ENCODE results near the gene RRM1.

DNA sequence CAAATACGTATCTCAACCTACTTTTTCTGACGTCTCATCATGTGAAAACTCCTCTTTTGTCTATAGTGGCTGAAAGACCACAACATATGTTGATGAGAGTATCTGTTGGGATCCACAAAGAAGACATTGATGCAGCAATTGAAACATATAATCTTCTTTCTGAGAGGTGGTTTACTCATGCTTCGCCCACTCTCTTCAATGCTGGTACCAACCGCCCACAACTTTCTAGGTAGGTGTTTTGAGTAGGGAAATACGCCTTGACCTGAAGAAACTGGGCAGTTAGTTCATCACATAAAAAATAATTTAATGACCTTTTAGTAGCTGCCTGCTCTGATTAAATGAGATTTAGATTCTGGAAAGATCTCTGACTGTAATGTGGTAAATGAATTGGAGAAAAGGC is 17.2 kb downstream of the RRM1 start:
- TF ChIP-seq, protein P1, sequence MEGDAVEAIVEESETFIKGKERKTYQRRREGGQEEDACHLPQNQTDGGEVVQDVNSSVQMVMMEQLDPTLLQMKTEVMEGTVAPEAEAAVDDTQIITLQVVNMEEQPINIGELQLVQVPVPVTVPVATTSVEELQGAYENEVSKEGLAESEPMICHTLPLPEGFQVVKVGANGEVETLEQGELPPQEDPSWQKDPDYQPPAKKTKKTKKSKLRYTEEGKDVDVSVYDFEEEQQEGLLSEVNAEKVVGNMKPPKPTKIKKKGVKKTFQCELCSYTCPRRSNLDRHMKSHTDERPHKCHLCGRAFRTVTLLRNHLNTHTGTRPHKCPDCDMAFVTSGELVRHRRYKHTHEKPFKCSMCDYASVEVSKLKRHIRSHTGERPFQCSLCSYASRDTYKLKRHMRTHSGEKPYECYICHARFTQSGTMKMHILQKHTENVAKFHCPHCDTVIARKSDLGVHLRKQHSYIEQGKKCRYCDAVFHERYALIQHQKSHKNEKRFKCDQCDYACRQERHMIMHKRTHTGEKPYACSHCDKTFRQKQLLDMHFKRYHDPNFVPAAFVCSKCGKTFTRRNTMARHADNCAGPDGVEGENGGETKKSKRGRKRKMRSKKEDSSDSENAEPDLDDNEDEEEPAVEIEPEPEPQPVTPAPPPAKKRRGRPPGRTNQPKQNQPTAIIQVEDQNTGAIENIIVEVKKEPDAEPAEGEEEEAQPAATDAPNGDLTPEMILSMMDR (IDR thresholded peaks at IDR 0.05) = no peak
- TF ChIP-seq POLR2A (IDR thresholded peaks at IDR 0.05) = no peak
